Measurements from ENCODE around the gene MYRIP.
"Not testable (repeated sequence)": the region's sequence is repeated elsewhere in the genome, so short reads cannot be mapped to it uniquely, and the experiment has no call there.

The MYRIP gene

GRCh38 chr3:40267937-40268724, 458.7 kb downstream of the MYRIP start:
- TF ChIP-seq CTCF (IDR thresholded peaks at IDR 0.05): no peak
- Mint-ChIP-seq H3K36me3 (ENCODE audit: low read depth) (no peaks in the 10 kb centered on the region), H3K27ac (no peak overlapping the region), H3K4me3 (no peak overlapping the region), H3K4me1 (peaks cover 8% of the 10 kb centered on the region), H3K27me3 (ENCODE audit: low read depth, poor library complexity) (peaks cover 7% of the 10 kb centered on the region), H3K9me3 (peaks cover 17% of the 10 kb centered on the region)
- no peak for DNase-seq

GRCh38 chr3:40268802-40269524, 459.6 kb downstream of the MYRIP start:
- no peaks in the 10 kb centered on the region for H3K36me3 Mint-ChIP-seq (ENCODE audit: low read depth)
- no peak overlapping the region for H3K27ac Mint-ChIP-seq

GRCh38 chr3:40278791-40279190, 469.4 kb downstream of the MYRIP start:
- TF ChIP-seq CTCF (IDR thresholded peaks at IDR 0.05): no peak
- Mint-ChIP-seq H3K36me3 (ENCODE audit: low read depth) (no peaks in the 10 kb centered on the region), H3K9me3 (peaks cover 17% of the 10 kb centered on the region), H3K27ac (no peak overlapping the region), H3K27me3 (ENCODE audit: low read depth, poor library complexity) (peaks cover 22% of the 10 kb centered on the region), H3K4me1 (no peaks in the 10 kb centered on the region), H3K4me3 (no peak overlapping the region)
- no peak for DNase-seq

More at GRCh38 chr3:40268802-40269524, 459.6 kb downstream of the MYRIP start:
- Mint-ChIP-seq H3K27me3 (ENCODE audit: low read depth, poor library complexity) (peaks cover 7% of the 10 kb centered on the region), H3K9me3 (peaks cover 19% of the 10 kb centered on the region), H3K4me3 (no peak overlapping the region), H3K4me1 (peaks cover 8% of the 10 kb centered on the region)
- DNase-seq: no peak
- no peak for TF ChIP-seq CTCF (IDR thresholded peaks at IDR 0.05)

- Mint-ChIP-seq H3K36me3 (ENCODE audit: low read depth) (no peaks in the 10 kb centered on the region), H3K27me3 (ENCODE audit: low read depth, poor library complexity) (peaks cover 16% of the 10 kb centered on the region), H3K27ac (no peak overlapping the region), H3K4me1 (no peaks in the 10 kb centered on the region), H3K9me3 (peaks cover 7% of the 10 kb centered on the region), H3K4me3 (no peak overlapping the region)
- no peak for TF ChIP-seq CTCF (IDR thresholded peaks at IDR 0.05)
- no peak for DNase-seq
Observed at GRCh38 chr3:40281995-40282394, 472.6 kb downstream of the MYRIP start.

- not testable (repeated sequence) for H3K27ac Mint-ChIP-seq; DNase-seq; H3K4me1 Mint-ChIP-seq; H3K9me3 Mint-ChIP-seq; H3K36me3 Mint-ChIP-seq (ENCODE audit: low read depth); H3K4me3 Mint-ChIP-seq
- H3K27me3 Mint-ChIP-seq (ENCODE audit: low read depth, poor library complexity): peaks cover 13% of the 10 kb centered on the region
Observed at GRCh38 chr3:40283057-40283456, 473.6 kb downstream of the MYRIP start.

- DNase-seq: no peak
- H3K27me3 Mint-ChIP-seq (ENCODE audit: low read depth, poor library complexity): peaks cover 4% of the 10 kb centered on the region
- peaks cover 4% of the 10 kb centered on the region for H3K9me3 Mint-ChIP-seq
- no peaks in the 10 kb centered on the region for H3K36me3 Mint-ChIP-seq (ENCODE audit: low read depth)
- H3K4me1 Mint-ChIP-seq: no peaks in the 10 kb centered on the region
- no peak for TF ChIP-seq CTCF (IDR thresholded peaks at IDR 0.05)
- no peak overlapping the region for H3K4me3 Mint-ChIP-seq
- no peak overlapping the region for H3K27ac Mint-ChIP-seq
Observed at GRCh38 chr3:40287248-40287647, 477.8 kb downstream of the MYRIP start.

Measured in nephron progenitor cell (in vitro differentiated cells).